PC-9 (cell line): ENCODE data around the gene NGB. TPM values are rescaled to one million over a fixed set of nuclear protein-coding genes. Genes with fewer than 3 reads are reported as not detected.
A peak's percentile ranks its signal among the peaks of the same experiment; 100 is the strongest.

Experiments
- BruUV-seq: library from RNA; stranded (reverse); fragments of 400-500 nt; replicated peaks from 2 replicates; lab custom pipeline; 2021; lab: Mats Ljungman, UMichigan
- CTCF ChIA-PET: fragments of 300-600 bp; sonication (Branson Sonifier 250); formaldehyde crosslinking; loops from one replicate; lab custom pipeline; 2022; ENCODE audit warnings: antibody characterized with exemption; lab: Charles Lee
- POLR2A ChIA-PET: fragments of 300-600 bp; sonication (Branson Sonifier 250); formaldehyde crosslinking; loops from one replicate; lab custom pipeline; 2022; ENCODE audit warnings: antibody characterized with exemption; ENCODE audit not compliant: unreplicated experiment; lab: Charles Lee
- DNase-seq, 2 experiments: peaks; one replicate each; pipeline versions ENCODE4 v3.0.0 to v3.0.0-alpha.2; 2015 to 2022; ENCODE audit warnings: mixed read lengths in 1 of 2
- H2AFZ ChIP-seq: fragments of 200-600 bp; sonication (generic); 2 replicates; pipeline ENCODE4 v1.8.1; 2017; ENCODE audit warnings: antibody characterized with exemption
- H3F3A ChIP-seq: fragments of 200-600 bp; sonication (generic); 2 replicates; pipeline ENCODE4 v1.8.1; 2017; ENCODE audit warnings: antibody characterized with exemption, mild to moderate bottlenecking, low read depth; ENCODE audit not compliant: insufficient read depth
- H3K27ac ChIP-seq: fragments of 200-600 bp; sonication (generic); 2 replicates; pipeline ENCODE4 v1.6.1; 2016; ENCODE audit warnings: mixed run types
- H3K27me3 ChIP-seq: fragments of 200-600 bp; sonication (generic); 2 replicates; pipeline ENCODE4 v1.6.1; 2016; ENCODE audit warnings: low read depth, mixed run types; ENCODE audit not compliant: insufficient read depth
- H3K36me3 ChIP-seq: fragments of 200-600 bp; sonication (generic); 2 replicates; pipeline ENCODE4 v1.6.1; 2016; ENCODE audit warnings: low read depth, mixed run types
- H3K4me1 ChIP-seq: fragments of 200-600 bp; sonication (generic); replicated peaks from 2 replicates; pipeline ENCODE4 v1.6.1; 2016; ENCODE audit warnings: mixed run types; ENCODE audit not compliant: insufficient read depth
- H3K4me2 ChIP-seq: fragments of 200-600 bp; sonication (generic); 2 replicates; pipeline ENCODE4 v1.6.1; 2017; ENCODE audit warnings: mixed run types
- H3K4me3 ChIP-seq: fragments of 200-600 bp; sonication (generic); 2 replicates; pipeline ENCODE4 v1.6.1; 2016; ENCODE audit warnings: mixed run types
- H3K79me2 ChIP-seq: fragments of 200-600 bp; sonication (generic); 2 replicates; pipeline ENCODE4 v1.6.1; 2017; ENCODE audit warnings: low read depth, mixed run types
- H3K9me2 ChIP-seq: fragments of 200-600 bp; sonication (generic); 2 replicates; pipeline ENCODE4 v1.8.1; 2017; ENCODE audit warnings: mild to moderate bottlenecking; ENCODE audit not compliant: insufficient read depth
- H3K9me3 ChIP-seq: fragments of 200-600 bp; sonication (generic); 2 replicates; pipeline ENCODE4 v1.8.1; 2016; ENCODE audit warnings: low read depth; ENCODE audit not compliant: insufficient read depth
- H4K20me1 ChIP-seq: fragments of 200-600 bp; sonication (generic); 2 replicates; pipeline ENCODE4 v1.8.1; 2017; ENCODE audit not compliant: insufficient read depth
- EZH2 ChIP-seq: fragments of 200-600 bp; sonication (generic); IDR thresholded peaks from 2 replicates; pipeline ENCODE4 v1.8.0; 2017; ENCODE audit warnings: antibody characterized with exemption, low read depth
- intact Hi-C: fragments of 100-400 bp; cut with micrococcal nuclease; formaldehyde crosslinking; loops from one replicate; pipeline ENCODE4 v1.10.0; 2022; ENCODE audit not compliant: unreplicated experiment
- total RNA-seq: library from RNA; stranded (reverse); gene quantifications from 2 replicates; pipeline ENCODE4 v1.2.3, GENCODE V29; 2021
- TF ChIP-seq, protein P1 (sequence below): fragments of 200-600 bp; sonication (generic); conservative IDR thresholded peaks from 2 replicates; pipeline ENCODE4 v1.6.1; 2017; ENCODE audit warnings: mixed run types, antibody characterized with exemption, mild to moderate bottlenecking, moderate library complexity

NGB gene
- total RNA-seq, 1 experiment from 2014 or later = not detected

DNA sequence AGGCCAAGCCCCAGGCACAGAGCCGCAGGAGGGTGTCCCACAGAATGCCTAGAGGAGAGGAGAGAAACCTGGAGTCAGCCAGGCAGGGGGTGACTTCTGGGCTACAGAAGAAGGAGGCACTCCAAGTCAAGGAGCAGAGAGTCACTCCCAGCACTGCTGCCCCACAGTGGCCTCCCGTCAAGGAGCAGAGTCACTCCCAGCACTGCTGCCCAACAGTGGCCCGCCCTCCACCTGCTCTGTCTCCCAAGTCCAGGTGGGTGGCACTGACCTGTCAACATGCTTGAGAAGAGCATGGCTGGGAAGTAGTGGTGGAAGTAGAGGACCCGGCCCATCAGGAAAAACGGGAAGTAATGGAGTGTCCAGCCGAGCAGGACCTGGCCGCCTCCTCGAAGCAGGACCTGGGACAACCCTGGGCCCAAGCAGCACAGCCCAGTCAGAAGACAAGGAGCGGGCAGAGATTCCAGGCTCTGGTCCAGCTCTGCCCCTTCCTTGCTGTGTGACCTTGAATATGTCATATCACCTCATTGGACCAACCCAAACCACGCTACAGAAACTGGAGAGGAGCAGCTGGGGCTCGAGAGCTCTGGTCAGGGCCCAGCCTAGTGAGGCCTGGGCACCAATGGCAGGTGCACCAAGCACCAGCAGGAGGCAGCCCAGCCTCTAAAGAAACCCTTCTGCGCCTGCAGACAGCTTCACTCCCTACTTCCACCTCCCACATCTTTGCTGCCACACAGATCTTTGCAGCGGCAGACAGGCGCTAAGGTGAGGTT is 7.6 kb upstream of the NGB start:
- intact Hi-C loops = no loop called here

DNA sequence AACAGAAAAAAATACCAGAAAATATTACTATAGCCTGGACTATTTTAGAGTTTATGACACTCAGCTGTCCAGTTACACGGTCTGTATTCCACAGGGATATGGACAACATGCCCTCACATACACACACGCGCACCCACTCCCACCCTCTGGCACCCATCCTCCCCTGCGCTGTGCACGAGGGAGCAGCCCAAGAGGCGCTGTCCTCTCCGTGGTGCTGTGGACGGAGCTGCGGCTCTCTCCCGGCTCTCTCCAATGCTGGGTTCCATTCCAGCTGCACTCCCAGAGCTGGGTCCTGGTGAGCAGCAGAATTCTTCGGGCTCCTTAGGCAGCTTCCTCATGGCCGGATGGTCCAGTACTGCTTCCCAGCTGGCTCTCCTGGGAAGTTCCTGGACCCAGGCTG is 6.0 kb upstream of the NGB start:
- no peaks in the 10 kb centered on the region for H3K27me3 ChIP-seq
- no peaks in the 10 kb centered on the region for H3F3A ChIP-seq
- H3K4me1 ChIP-seq = no peaks in the 10 kb centered on the region
- ChIA-PET POLR2A (no interaction called here), CTCF (interaction anchor here (0.5 kb wide), 1 partner anchor 252 kb away, joined by 15 read pairs; no protein-coding TSS in a partner anchor)
- H4K20me1 ChIP-seq = no peaks in the 10 kb centered on the region
- H3K9me3 ChIP-seq = no peaks in the 10 kb centered on the region
- no peaks in the 10 kb centered on the region for H3K79me2 ChIP-seq
- no peaks in the 10 kb centered on the region for H3K9me2 ChIP-seq
- H3K4me3 ChIP-seq = no peak overlapping the region
- no peak for TF ChIP-seq EZH2
- TF ChIP-seq, protein P1, sequence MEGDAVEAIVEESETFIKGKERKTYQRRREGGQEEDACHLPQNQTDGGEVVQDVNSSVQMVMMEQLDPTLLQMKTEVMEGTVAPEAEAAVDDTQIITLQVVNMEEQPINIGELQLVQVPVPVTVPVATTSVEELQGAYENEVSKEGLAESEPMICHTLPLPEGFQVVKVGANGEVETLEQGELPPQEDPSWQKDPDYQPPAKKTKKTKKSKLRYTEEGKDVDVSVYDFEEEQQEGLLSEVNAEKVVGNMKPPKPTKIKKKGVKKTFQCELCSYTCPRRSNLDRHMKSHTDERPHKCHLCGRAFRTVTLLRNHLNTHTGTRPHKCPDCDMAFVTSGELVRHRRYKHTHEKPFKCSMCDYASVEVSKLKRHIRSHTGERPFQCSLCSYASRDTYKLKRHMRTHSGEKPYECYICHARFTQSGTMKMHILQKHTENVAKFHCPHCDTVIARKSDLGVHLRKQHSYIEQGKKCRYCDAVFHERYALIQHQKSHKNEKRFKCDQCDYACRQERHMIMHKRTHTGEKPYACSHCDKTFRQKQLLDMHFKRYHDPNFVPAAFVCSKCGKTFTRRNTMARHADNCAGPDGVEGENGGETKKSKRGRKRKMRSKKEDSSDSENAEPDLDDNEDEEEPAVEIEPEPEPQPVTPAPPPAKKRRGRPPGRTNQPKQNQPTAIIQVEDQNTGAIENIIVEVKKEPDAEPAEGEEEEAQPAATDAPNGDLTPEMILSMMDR = no peak
- H3K36me3 ChIP-seq = peaks cover 3% of the 10 kb centered on the region; the same call in 1 of the 2 replicates
- H3K4me2 ChIP-seq = no peak overlapping the region
- no peak overlapping the region for H2AFZ ChIP-seq
- no peak overlapping the region for H3K27ac ChIP-seq
- no TSS peak for BruUV-seq
- intact Hi-C loops = no loop called here
- DNase-seq = no peak

More for the DNA sequence above, 7.6 kb upstream of the NGB start:
- H3K27ac ChIP-seq = no peak overlapping the region
- no peak overlapping the region for H3K4me3 ChIP-seq
- ChIA-PET CTCF (no interaction called here), POLR2A (no interaction called here)
- H2AFZ ChIP-seq = no peak overlapping the region
- no peaks in the 10 kb centered on the region for H4K20me1 ChIP-seq
- H3K36me3 ChIP-seq = peaks cover 11% of the 10 kb centered on the region; the same call in 1 of the 2 replicates
- no TSS peak for BruUV-seq
- no peaks in the 10 kb centered on the region for H3F3A ChIP-seq
- H3K4me1 ChIP-seq = no peaks in the 10 kb centered on the region
- TF ChIP-seq, protein P1 = 0 out of 2 replicates have a peak, but pooled peaks have one; percentile 31
- TF ChIP-seq EZH2 = no peak
- H3K9me3 ChIP-seq = no peaks in the 10 kb centered on the region
- no peaks in the 10 kb centered on the region for H3K79me2 ChIP-seq
- no peak overlapping the region for H3K4me2 ChIP-seq
- H3K9me2 ChIP-seq = no peaks in the 10 kb centered on the region
- no peaks in the 10 kb centered on the region for H3K27me3 ChIP-seq
- no peak for DNase-seq

DNA sequence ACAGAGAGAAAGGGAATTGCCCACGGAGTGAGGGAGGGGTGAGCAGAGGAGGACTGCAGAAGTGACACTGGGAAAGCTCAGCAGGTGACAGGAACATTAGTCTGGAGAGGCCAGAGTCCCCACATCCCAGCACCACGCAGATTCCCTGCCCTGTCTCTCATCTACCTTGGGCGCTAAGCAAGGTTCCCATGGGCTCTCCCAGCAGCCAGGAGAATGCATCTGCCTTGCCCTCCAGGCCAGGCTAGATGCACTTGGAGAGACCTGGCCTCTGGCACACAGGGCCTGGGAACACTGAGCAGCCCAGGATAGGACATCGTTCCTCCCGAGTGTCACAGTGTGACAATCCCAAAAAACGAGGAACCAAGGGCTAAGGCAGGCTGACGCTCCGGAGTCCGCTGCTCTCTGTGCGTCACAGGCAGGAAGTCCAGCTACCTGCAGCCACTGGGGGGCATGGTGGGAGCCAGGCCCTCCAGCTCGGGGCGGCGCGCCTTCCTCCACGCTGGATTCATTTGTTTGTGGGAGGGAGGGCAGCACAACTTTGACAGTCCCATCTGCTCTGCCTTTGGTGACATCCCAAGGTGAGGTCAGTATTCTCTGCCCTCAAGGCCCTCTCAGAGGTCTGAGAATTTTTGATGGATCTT is 5.4 kb upstream of the NGB start:
- intact Hi-C loops = no loop called here
- Histone ChIP-seq H3K79me2 (no peaks in the 10 kb centered on the region), H2AFZ (no peak overlapping the region), H3F3A (no peaks in the 10 kb centered on the region), H4K20me1 (no peaks in the 10 kb centered on the region), H3K4me1 (no peaks in the 10 kb centered on the region), H3K4me3 (no peak overlapping the region), H3K9me3 (no peaks in the 10 kb centered on the region), H3K27me3 (no peaks in the 10 kb centered on the region), H3K36me3 (peaks cover 3% of the 10 kb centered on the region; the same call in 1 of the 2 replicates), H3K4me2 (no peak overlapping the region), H3K27ac (no peak overlapping the region), H3K9me2 (no peaks in the 10 kb centered on the region)
- TF ChIP-seq, protein P1 = no peak
- TF ChIP-seq EZH2 = no peak
- no TSS peak for BruUV-seq
- no peak for DNase-seq
- POLR2A ChIA-PET = no interaction called here
- CTCF ChIA-PET = interaction anchor here (0.5 kb wide), 1 partner anchor 252 kb away, joined by 15 read pairs; no protein-coding TSS in a partner anchor
